GM23248 (cell line): Measurements from ENCODE around the gene DNAL4.

Experiments used
- EZH2 ChIP-seq: fragments of 200-600 bp; sonication (generic); IDR thresholded peaks from 2 replicates; pipeline ENCODE4 v1.6.1; 2018; ENCODE audit warnings: antibody characterized with exemption, mild to moderate bottlenecking; ENCODE audit not compliant: insufficient read depth, poor library complexity, severe bottlenecking
- EZH2phosphoT487 ChIP-seq: fragments of 200-600 bp; sonication (generic); IDR thresholded peaks from 2 replicates; pipeline ENCODE4 v1.6.1; 2018; ENCODE audit warnings: antibody characterized with exemption, moderate library complexity, mild to moderate bottlenecking, low read depth; ENCODE audit not compliant: insufficient read depth

GRCh38 chr22:38737302-38738060 lies 56.5 kb downstream of the DNAL4 start:
- TF ChIP-seq EZH2, result no peak
- no peak for TF ChIP-seq EZH2phosphoT487
